T47D (cell line): ENCODE results near the gene C15orf62.

ENCODE experiments used
- DNase-seq, 2 experiments: peaks; one replicate each; pipeline versions ENCODE4 v3.0.0 to v3.0.0-alpha.2; 2011 to 2012; ENCODE audit warnings: low read depth in 1 of 2, low spot score in 1 of 2
- JUND ChIP-seq: IDR thresholded peaks from 2 replicates; pipeline ENCODE4 v1.6.1; 2012; ENCODE audit warnings: low read depth
- in situ Hi-C: cut with HindIII; loops from 2 replicates; pipeline ENCODE4 v1.10.0; 2016; ENCODE audit warnings: low sequenced_read_pairs, low pct_unique_long_range_greater_than_20kb

Gene C15orf62, protein sequence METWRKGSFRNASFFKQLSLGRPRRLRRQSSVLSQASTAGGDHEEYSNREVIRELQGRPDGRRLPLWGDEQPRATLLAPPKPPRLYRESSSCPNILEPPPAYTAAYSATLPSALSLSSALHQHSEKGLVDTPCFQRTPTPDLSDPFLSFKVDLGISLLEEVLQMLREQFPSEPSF

DNA sequence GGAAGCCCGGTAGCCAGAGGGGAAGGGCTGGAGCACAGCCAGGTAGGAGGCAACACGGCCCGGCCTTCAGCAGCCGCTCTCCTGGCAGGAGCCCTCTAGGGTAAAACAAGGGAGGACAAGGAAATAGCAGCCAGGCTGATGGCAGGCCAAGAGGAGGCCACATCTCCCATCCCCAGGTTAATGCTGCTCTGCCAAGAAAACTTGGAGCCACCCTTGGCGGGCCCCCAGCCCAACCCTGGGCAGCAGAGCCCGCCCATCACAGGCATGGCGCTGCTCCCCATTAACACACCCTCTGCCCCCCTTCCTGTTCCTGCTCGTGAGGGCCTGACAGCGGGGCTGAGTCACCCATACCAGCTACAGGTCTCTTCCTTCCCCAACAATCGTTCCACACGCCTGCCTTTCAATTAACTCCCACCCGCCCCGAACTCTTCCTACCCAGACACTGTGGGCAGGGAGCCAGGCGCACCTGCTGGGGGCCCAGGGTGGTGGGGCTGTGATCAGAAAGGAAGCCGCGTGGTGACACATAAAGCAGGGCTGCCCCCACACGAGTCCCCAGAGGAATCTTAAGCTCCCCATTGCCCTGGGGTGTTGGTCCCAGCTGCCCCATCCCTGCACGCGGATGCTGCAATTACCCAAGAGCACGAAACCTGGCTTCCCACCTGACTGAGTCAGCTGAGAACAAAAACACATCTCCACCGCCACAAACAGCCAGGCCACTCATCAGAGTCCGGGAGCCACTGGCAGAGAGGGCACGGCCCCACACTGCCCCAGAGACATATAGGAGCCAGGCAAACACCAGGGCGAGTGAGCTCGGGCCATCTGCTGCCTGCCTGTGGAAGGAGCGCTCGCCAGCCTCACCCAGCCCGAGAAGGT, at the start of gene C15orf62:
C15orf62 (plus strand) TSS at position 707 of the 873 bp plus-strand sequence. CDS start 516 bp downstream, outside the sequence.
- TF ChIP-seq JUND = no peak
- in situ Hi-C loops = no loop called here
- no peak for DNase-seq

GRCh38 chr15:40721701-40722100, 48.1 kb upstream of the C15orf62 start:
- TF ChIP-seq JUND = no peak
- in situ Hi-C loops = no loop called here
- no peak for DNase-seq

DNA sequence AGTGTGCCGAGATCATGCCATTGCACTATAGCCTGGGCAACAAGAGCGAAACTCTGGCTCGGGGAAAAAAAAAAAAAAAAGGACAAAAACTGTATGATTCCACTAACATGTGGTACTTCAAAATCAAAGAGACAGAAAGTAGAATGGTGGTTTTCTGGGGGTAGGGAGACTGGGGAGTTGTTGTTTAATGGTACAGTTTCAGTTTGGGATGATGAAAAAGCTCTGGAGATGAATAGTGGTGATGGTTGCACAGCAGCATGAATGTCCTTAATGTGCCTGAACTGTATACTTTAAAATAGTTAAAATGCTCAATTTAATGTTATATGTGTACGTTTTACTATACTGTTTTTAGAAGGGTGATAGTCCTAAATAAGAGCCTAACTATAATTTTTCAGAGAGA, 47.4 kb upstream of the C15orf62 start:
- TF ChIP-seq JUND = no peak
- no peak for DNase-seq
- in situ Hi-C loops = no loop called here

DNA sequence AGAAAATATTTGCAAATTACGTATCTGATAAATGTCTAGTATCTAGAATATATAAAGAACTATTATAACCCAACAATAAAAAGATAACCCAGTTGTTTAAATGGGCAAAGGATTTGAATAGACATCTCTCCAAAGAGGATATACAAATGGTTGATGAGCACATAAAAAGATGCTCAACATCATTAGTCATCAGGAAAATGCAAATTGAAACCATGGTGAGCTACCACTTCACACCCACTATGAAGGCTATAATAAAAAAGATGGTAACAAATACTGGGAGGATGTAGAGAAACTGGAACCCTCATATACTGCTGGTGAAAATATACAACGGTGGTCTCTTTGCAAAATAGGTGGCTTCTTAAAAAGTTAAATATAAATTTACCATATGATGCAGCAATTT, 46.8 kb upstream of the C15orf62 start:
- no peak for TF ChIP-seq JUND
- in situ Hi-C loops = no loop called here
- no peak for DNase-seq

DNA sequence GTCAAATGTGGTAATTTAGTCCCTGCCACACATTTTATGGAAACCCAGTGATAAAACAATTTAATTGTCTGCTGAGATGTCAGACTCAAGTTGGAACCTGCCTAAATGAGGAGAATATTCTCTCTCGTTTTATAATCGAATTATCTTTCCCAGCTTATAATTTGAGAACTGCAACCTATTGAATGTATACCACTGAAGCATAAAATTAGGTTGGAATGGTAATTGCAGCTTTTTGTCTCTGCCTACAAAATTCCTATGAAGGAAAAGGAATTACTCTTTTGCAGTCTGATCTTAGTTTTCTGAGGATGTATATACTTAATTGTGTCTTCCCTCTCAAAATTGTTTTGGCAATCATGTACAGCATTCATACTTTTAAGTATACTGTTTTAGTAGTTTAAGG, 45.9 kb upstream of the C15orf62 start:
- TF ChIP-seq JUND = no peak
- in situ Hi-C loops = no loop called here
- DNase-seq = no peak

DNA sequence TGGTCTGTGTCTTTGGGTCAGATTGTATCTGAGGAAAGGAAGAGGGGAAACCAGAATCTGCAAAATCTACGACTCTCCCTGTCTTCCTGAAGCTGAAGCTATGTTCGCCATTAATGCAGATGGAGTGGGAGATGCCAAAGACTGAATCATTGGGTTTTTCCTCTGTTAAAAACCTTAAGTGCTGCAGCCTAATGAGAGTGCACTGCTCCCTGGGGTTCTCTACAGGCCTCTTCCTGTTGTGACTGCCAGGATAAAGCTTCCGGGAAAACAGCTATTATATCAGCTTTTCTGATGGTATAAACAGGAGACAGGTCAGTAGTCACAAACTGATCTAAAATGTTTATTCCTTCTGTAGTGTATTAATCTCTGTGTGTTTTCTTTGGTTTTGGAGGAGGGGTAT, 38.7 kb upstream of the C15orf62 start:
- in situ Hi-C loops = no loop called here
- TF ChIP-seq JUND = no peak

DNA sequence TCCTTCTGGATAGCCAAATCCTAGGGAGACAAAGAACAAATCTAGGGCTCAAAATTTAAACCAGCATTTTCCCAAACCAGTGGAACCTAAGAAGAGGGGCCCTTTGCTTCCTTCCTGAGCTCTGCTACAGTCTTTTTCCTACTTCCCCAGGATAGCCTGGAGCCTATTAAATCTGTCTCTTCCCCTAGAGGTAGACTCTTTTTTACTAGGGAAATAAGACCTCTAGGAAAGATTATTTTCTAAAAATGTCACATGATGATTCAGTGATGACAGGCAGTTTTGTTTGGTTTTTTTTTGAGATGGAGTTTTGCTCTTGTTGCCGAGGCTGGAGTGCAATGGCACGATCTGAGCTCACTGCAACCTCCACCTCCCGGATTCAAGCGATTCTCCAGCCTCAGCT, 33.2 kb upstream of the C15orf62 start:
- TF ChIP-seq JUND = no peak
- in situ Hi-C loops = no loop called here
- DNase-seq = no peak

More for the DNA sequence above, 38.7 kb upstream of the C15orf62 start:
- no peak for DNase-seq

DNA sequence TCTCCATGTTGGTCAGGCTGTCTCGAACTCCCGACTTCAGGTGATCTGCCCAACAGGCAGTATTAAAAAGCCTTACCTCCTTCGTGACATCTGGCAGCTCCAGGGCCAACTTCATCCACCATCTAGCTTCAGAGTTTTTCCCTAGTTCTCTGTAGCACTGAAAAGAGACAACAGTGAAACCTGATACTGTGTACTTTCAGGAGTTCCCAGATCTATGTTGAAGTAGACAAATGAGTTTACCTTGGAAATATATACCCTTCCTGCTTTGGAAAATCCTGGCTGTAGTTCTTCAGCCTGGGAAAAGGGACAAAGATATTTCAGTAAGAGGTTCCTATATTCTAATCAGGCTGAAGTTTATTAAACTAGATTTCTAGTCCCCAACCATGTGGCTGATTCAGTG, 32.7 kb upstream of the C15orf62 start:
- in situ Hi-C loops = no loop called here
- DNase-seq = peak in 1 of 2 experiments; percentile 22

GRCh38 chr15:40739047-40739446, 30.7 kb upstream of the C15orf62 start:
- in situ Hi-C loops = no loop called here
- no peak for DNase-seq
- TF ChIP-seq JUND = no peak

More for the DNA sequence above, 32.7 kb upstream of the C15orf62 start:
- TF ChIP-seq JUND = no peak

GRCh38 chr15:40739854-40740253, 29.9 kb upstream of the C15orf62 start:
- no peak for DNase-seq
- TF ChIP-seq JUND = no peak
- in situ Hi-C loops = no loop called here

DNA sequence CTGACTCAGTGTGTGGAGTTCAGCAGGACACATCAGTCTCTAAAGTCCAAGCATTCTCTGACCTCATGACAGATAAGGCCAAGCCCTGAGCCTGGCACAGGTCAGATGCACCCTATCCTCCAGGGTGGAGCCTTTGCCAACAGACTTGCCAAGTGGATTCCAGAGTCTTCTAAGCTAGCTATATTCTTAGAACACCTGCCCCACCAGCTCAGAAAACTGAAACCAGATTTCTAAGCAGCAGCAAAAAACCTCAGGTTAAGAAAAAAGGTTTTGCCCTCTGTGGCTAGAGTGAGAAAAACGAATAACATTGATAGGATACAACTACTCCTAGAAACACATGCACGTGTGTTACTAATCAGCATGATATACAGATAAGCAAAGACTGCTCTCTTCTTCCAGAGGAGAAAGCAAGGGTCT, 26.3 kb upstream of the C15orf62 start:
- DNase-seq = no peak
- no peak for TF ChIP-seq JUND
- in situ Hi-C loops = no loop called here

DNA sequence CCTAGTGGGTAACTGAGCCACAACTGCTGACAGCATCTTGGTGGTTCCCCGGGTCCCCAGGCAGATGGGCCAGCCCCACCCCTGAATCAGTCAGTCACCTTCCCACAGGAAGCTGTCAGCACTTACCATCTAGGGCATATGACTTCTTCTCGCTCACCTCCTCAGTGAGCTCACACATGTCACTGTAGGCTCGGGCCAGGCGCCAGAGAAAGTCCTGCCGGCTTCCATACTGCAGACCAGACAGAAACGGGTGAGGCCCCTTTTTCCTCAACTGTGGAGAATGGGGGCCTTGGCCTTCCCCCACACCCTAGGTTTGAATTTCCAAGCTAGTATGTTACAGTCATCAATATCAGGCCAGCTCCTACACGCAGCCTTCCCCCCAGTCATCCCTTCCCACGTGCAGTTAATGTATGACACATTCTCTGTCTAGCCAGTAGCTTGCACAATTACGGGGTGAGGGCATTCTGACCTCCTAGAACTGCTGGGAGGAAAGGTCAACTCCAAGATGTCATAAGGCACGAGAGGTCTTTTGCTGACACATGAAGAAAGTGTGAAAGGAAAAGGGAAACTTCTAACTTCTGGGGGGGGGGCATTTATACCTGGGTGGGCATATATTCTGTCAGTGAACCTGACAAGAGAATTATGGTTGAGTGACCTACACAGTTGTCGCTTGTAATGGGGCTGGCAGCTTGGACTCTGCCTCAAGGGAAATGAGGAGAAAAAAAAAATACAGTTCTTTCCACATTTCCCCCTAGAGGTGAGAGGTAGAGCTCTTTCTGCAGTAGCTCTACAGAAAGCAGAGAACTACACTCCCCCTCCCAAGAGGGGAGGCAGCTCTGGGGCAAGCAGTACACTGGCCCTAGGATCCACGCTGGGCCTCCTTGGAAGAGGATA, 25.6 kb upstream of the C15orf62 start:
- no peak for TF ChIP-seq JUND
- DNase-seq = no peak
- in situ Hi-C loops = no loop called here
